Type B pancreatic cell (in vitro differentiated cells): Measurements from ENCODE around the gene ZFP36L2. TPM values are rescaled to one million over a fixed set of nuclear protein-coding genes. Genes with fewer than 3 reads are reported as not detected.
A peak's percentile ranks its signal among the peaks of the same experiment; 100 is the strongest.

Experiments used
- DNase-seq: peaks from one replicate; pipeline ENCODE4 v3.0.0; 2021; ENCODE audit warnings: mixed read lengths; ENCODE audit not compliant: unreplicated experiment; ENCODE audit errors: extremely low spot score
- H3K27ac Mint-ChIP-seq: 2 replicates; pipeline ENCODE4 v1.8.0; 2021; ENCODE audit warnings: mild to moderate bottlenecking, mixed read lengths
- H3K27me3 Mint-ChIP-seq: 2 replicates; pipeline ENCODE4 v1.8.0; 2021; ENCODE audit warnings: mixed read lengths
- H3K36me3 Mint-ChIP-seq: 2 replicates; pipeline ENCODE4 v1.8.0; 2021; ENCODE audit warnings: mixed read lengths
- H3K4me1 Mint-ChIP-seq: one replicate; pipeline ENCODE4 v1.8.0; 2021; ENCODE audit warnings: mixed read lengths; ENCODE audit not compliant: unreplicated experiment
- H3K4me3 Mint-ChIP-seq: 2 replicates; pipeline ENCODE4 v1.8.0; 2021; ENCODE audit warnings: mild to moderate bottlenecking, mixed read lengths
- H3K9me3 Mint-ChIP-seq: 2 replicates; pipeline ENCODE4 v1.8.0; 2021; ENCODE audit warnings: mixed read lengths
- CTCF ChIP-seq: fragments of 200-600 bp; sonication (generic); conservative IDR thresholded peaks from 2 replicates; pipeline ENCODE4 v1.5.0; 2021; ENCODE audit warnings: antibody characterized with exemption, mild to moderate bottlenecking
- total RNA-seq: library from RNA; stranded (reverse); gene quantifications from 2 replicates; pipeline ENCODE4 v1.2.1, GENCODE V29; 2021; ENCODE audit warnings: low replicate concordance

ZFP36L2 gene
- total RNA-seq, 1 donor from 2014 or later = 198 TPM

GRCh38 chr2:43196768-43197587 lies 29.4 kb downstream of the ZFP36L2 start:
- DNase-seq = no peak
- Mint-ChIP-seq H3K9me3 (no peaks in the 10 kb centered on the region), H3K4me3 (no peak overlapping the region), H3K36me3 (no peaks in the 10 kb centered on the region), H3K27me3 (no peaks in the 10 kb centered on the region), H3K27ac (peak overlapping the region; percentile 45), H3K4me1 (peaks cover 34% of the 10 kb centered on the region)
- TF ChIP-seq CTCF = no peak

GRCh38 chr2:43194121-43194869 lies 32.1 kb downstream of the ZFP36L2 start:
- peak overlapping the region; percentile 89 for H3K27ac Mint-ChIP-seq
- H3K9me3 Mint-ChIP-seq = no peaks in the 10 kb centered on the region
- DNase-seq = no peak

GRCh38 chr2:43193652-43194120 lies 32.7 kb downstream of the ZFP36L2 start:
- DNase-seq = no peak
- Mint-ChIP-seq H3K9me3 (no peaks in the 10 kb centered on the region), H3K27me3 (no peaks in the 10 kb centered on the region), H3K36me3 (no peaks in the 10 kb centered on the region), H3K4me1 (peaks cover 39% of the 10 kb centered on the region), H3K4me3 (no peak overlapping the region), H3K27ac (peak overlapping the region; percentile 89)
- no peak for TF ChIP-seq CTCF

More at GRCh38 chr2:43194121-43194869, 32.1 kb downstream of the ZFP36L2 start:
- TF ChIP-seq CTCF = no peak
- Mint-ChIP-seq H3K27me3 (no peaks in the 10 kb centered on the region), H3K36me3 (no peaks in the 10 kb centered on the region), H3K4me3 (peak overlapping the region; percentile 49), H3K4me1 (peaks cover 39% of the 10 kb centered on the region)

GRCh38 chr2:43192744-43193651 lies 33.4 kb downstream of the ZFP36L2 start:
- TF ChIP-seq CTCF = no peak
- Mint-ChIP-seq H3K9me3 (no peaks in the 10 kb centered on the region), H3K27ac (peak overlapping the region; percentile 89), H3K4me1 (peaks cover 39% of the 10 kb centered on the region), H3K4me3 (no peak overlapping the region), H3K36me3 (no peaks in the 10 kb centered on the region), H3K27me3 (no peaks in the 10 kb centered on the region)
- no peak for DNase-seq

GRCh38 chr2:43191947-43192516 lies 34.4 kb downstream of the ZFP36L2 start:
- Mint-ChIP-seq H3K27me3 (no peaks in the 10 kb centered on the region), H3K9me3 (no peaks in the 10 kb centered on the region), H3K4me3 (no peak overlapping the region), H3K4me1 (peaks cover 33% of the 10 kb centered on the region), H3K36me3 (no peaks in the 10 kb centered on the region), H3K27ac (peak overlapping the region; percentile 4)
- no peak for DNase-seq
- TF ChIP-seq CTCF = peak; percentile 62
